Measurements from ENCODE around the gene NDOR1.

DNA sequence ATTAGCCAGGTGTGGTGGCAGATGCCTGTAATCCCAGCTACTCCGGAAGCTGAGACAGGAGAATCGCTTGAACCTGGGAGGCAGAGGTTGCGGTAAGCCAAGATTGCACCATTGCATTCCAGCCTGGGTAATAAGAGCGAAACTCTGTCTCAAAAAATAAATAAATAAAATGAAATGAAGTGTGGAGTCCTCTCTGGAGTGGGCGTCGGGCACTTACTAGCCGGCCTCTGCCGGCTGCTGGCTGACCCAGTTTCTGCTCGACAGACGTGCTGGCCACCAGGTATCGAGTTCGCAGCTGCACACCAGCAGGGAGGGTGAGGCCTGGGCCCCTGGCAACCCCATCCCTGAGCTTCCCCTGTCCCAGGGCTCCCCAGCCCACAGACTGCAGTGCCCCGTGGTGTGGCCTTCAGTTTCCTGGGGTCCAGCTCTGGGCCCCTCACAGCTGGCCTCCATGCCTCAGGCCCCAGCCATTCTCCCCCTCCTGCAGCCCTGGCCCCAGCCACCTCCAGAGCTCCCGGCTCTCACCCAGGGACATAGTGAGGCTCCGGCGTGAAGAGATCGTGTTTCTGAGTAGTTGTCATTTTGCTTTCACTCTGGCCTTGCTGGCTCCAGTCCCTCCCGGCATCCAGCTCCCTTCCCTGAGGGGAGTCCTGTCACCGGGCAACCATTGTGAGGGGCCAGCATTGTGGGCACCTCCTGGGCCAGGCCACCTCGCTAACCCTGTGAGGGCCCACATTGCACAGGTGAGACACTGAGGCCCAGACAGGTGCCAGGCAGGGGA is 41.8 kb downstream of the NDOR1 start:
- TF ChIP-seq, protein P1, sequence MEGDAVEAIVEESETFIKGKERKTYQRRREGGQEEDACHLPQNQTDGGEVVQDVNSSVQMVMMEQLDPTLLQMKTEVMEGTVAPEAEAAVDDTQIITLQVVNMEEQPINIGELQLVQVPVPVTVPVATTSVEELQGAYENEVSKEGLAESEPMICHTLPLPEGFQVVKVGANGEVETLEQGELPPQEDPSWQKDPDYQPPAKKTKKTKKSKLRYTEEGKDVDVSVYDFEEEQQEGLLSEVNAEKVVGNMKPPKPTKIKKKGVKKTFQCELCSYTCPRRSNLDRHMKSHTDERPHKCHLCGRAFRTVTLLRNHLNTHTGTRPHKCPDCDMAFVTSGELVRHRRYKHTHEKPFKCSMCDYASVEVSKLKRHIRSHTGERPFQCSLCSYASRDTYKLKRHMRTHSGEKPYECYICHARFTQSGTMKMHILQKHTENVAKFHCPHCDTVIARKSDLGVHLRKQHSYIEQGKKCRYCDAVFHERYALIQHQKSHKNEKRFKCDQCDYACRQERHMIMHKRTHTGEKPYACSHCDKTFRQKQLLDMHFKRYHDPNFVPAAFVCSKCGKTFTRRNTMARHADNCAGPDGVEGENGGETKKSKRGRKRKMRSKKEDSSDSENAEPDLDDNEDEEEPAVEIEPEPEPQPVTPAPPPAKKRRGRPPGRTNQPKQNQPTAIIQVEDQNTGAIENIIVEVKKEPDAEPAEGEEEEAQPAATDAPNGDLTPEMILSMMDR (IDR thresholded peaks at IDR 0.05; ENCODE audit: insufficient read depth, low read length), result no peak
- TF ChIP-seq GABPA (IDR thresholded peaks at IDR 0.05; ENCODE audit: low read depth), result no peak

Measured in HL-60 (cell line).